Activated CD4-positive, alpha-beta T cell treated with anti-CD3 and anti-CD28 coated beads, Interleukin-2, amount 50 U/mL, for 48 hours (primary cell): ENCODE measurements around the gene PRAC2.

Source experiments
- DNase-seq, 2 experiments: peaks; one replicate each; pipeline ENCODE4 v3.0.0-alpha.2; 2020

Gene PRAC2

GRCh38 chr17:48720266-48721008 lies 2.5 kb upstream of the PRAC2 start:
- DNase-seq = no peak

GRCh38 chr17:48721009-48721402 lies 2.0 kb upstream of the PRAC2 start:
- no peak for DNase-seq

DNA sequence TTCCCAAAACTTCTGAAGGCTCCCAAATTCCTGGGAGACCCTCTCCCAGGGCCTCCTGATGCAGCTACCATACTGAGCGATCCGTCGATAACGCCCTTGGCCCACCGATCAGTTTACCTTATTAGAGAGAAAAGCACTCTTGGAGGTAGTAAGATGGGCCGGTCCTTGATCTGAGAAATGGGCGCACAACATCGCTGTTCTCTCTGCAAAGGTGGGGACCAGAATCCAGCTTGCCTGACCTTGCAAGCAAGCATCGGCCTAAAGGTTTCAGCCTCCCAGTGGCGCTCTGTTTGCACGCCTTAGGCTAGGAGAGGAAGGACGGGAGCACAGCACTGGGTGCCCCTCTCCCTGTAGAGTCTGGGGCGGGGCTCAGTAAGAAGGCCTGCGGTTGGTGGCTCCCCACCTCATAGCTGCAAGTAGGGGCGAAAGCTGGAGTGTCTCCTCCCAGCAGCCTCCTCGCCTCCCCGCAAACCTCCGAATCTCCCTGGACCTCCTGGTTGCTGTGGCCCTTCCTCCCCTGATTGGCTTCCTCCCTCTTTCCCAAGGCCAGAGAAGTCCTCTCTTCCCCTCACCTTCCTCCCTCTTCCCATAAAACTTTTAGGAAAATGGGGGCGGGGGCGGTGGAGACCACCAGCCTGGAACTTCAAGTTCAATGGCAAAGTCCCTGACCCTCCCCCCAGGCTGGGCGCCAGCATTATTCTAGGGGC lies 631 bp upstream of the PRAC2 start, which contains the start of gene PRAC1:
TSS of gene PRAC1 (minus strand) at position 318 of the 707 bp plus-strand sequence. CDS start at position 192, 126 bp downstream.
- DNase-seq = no peak

- no peak for DNase-seq
Observed at GRCh38 chr17:48723423-48724250, 652 bp downstream of the PRAC2 start.

GRCh38 chr17:48724251-48725003 lies 1.4 kb downstream of the PRAC2 start:
- DNase-seq = peak; percentile 87 to 90

- DNase-seq = no peak
Observed at GRCh38 chr17:48725004-48725287, 2.0 kb downstream of the PRAC2 start.

DNA sequence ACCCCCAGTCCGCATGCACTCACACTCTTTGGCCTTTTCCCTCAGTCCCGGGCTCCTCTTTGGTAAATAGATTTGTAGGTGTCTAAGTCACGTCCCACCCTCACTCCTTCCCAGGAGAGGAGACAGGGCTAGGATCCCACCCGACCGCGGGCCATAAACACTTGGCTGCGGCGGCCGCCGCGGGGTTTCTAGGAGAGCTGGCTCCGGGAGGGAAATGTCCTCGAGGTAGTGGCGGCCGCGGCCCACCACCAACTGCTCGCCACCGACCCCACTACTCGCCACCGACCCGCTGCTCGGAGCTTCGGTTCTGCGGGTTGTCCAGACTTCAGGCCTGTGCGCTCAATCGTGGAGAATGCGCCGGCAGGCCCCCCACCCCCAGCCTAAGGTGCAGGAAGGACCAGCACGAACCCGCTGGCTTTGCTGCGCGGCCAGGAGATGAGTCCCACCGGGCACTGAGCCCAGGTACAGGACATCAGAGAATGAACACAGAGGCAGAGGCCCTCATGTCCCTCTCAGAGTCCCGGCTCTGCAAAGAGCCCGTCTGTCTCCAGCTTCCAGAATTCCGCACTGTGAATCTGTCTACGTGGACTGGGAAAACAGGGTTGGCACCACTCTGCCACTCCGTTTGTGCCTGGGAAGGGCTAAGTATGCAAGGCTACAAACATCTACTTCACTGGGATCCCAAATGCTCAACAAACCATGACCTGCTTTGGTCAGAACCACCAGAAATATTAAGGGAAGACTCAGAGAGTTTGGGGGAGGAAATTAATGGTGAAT lies 2.5 kb downstream of the PRAC2 start:
- no peak for DNase-seq

- DNase-seq = no peak
Observed at GRCh38 chr17:48726114-48726915, 3.3 kb downstream of the PRAC2 start.

DNA sequence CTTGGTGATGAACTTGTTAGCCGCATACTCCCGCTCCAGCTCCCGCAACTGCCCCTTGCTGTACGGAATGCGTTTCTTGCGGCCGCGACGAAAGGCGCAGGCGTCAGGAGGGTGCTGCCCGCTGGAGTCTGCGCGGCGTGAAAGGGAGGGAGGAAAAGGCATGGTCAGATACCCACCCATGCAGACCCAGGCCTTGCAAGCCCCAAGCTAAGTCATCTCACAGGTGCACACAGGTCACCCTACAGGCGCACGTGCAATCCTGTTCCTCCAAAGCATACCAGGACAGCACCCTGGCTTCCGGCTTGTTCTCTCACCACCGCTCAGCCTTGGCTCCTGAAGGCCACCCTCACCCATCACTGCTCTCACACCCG lies 3.9 kb downstream of the PRAC2 start:
- DNase-seq = no peak

DNA sequence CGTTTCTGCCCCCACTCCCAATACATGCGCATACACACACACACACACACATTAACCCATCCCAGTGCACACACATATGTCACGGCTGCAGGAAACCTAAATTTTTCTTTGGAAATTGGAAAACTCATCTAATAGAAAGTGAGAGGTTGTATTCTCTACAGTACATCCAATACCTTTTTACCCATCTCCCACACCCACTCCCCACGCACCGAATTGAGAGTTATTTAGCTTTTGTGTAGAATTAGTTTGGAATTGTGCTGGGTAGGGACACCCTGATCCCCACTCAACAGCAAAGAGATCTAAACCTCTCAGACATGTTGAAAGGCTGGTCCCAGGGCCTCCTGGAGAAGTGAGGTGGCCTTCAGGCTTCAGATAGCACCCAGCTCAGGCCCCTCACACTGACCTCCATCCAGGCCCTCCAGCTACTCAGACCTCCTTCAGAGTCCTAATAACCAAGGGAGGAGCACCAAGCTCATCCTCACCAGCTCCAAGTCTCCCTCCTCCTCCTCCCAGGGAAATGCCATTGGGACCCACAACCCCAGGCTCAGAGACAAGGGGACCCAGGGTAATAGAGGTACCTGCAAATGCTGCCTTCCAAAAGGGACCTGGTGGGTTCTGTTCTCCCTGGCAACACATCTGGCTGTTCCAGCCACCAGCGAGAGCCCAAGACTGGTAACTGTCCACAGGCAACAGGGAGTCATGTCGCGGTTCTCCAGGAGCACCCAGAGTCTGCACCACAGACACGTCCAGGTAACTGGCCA lies 4.6 kb downstream of the PRAC2 start:
- no peak for DNase-seq

DNA sequence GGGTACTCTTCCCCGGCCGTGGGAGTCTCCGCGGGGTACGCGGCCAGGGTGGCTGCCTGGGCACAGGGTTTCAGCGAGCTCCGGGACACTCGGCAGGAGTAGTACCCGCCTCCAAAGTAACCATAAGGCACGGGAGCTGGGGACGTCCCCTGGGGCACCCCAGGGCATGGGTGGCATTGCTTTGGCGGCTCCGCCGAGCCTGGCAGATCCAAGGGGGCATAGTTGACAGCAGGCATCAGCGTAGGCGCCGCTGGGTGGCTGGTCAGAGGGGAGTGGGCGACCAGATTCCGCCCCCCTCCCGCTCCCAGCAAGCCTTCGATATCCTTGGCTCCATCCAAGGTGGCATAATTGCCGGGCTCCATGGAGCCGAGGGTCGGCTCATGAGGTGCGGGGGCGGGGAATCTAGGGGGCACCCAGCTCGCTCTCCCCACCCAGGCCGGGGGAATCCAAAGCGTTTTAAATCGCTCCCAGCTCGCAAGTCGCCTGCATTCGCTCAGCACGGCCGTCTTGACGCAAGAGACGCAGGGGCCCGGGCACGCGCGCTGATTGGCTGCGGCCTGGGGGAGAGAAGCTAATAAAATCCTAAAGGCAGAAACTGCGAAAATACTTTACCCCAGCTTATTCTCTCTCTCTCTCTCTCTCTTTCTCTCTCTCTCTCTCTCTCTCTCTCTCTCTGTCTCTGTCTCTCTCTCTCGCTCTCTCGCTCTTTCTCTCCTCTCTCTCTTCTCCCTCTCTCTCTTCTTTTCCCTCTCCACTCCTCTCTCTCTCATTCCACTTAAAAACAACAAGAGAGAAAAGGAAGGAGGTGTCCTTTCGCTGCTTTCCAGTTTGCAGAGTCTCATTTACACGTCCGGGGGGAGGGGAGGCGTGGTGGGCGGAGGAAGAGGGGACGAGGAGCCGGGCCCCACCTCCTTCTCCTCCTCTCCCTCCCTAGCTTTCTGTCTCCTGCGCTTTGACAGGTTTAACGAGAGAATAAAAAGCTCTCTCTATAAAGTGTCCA lies 5.5 kb downstream of the PRAC2 start, which contains the start of gene HOXB13:
TSS of gene HOXB13 (minus strand) at position 519 of the 1,000 bp plus-strand sequence. CDS start at position 362, 157 bp downstream.
- peak; percentile 51 to 53 for DNase-seq

DNA sequence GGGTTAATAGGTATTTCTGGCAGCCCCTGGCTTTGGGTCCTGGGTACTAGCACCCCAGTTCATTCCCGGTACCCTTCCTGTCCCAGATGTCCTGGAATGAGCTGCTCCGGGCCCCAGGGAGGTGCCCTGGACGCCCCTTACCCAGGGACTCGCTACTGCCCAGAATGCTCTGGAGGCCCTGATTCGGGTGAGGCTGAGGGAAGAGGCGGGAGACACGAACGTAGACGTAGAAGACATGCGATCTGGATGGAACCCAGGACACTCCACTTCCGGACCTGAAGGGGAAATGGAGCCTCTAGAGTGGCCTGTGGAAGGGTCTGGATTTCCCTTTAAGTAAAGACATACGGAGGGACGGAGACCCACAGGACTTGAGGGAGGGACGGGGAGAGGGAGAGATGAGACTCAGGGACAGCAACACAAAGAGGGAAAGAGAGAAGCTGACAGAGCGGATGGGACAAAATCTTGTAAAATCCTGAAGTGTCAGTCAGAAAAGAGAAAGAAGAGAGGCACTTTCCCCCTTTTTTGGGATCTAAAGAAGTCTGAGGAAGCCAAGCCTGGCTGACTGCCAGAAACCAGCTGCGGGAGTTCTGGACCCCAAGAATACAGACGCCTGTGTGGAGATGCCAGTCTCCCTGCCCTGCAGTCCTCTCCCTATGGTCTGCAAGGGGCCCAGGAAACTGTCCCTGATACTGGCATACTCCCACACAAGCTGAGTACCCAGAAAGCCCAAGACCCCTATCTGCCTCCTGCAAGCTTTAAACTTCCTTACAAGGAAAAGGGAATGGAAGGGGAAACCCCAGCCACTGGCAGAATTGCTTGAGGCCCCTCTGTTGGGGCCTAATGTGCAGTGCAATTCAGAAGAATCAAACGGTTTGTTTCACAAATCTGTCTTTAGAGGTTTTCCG lies 6.6 kb downstream of the PRAC2 start:
- no peak for DNase-seq

GRCh38 chr17:48730240-48730550 lies 7.2 kb downstream of the PRAC2 start:
- no peak for DNase-seq

DNA sequence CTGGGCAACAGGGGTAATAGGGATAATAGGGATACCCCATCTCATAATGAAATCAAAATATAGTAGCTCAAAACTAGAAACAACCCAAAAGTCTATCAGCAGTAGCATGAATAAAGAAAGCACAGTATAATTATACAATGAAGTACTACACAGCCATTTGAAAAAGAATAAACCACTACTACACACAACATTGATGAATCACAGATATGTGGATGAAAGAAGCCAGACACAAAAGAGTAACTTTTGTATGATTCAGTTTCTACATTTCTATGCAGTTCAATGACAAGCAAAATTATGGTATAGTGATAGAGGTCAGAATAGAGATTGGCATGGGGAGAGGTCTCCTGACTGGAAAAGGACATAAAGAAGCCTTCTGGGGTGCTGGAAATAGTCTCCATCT lies 8.4 kb downstream of the PRAC2 start:
- no peak for DNase-seq

- DNase-seq = no peak
Observed at GRCh38 chr17:48732688-48733629, 10.0 kb downstream of the PRAC2 start.

DNA sequence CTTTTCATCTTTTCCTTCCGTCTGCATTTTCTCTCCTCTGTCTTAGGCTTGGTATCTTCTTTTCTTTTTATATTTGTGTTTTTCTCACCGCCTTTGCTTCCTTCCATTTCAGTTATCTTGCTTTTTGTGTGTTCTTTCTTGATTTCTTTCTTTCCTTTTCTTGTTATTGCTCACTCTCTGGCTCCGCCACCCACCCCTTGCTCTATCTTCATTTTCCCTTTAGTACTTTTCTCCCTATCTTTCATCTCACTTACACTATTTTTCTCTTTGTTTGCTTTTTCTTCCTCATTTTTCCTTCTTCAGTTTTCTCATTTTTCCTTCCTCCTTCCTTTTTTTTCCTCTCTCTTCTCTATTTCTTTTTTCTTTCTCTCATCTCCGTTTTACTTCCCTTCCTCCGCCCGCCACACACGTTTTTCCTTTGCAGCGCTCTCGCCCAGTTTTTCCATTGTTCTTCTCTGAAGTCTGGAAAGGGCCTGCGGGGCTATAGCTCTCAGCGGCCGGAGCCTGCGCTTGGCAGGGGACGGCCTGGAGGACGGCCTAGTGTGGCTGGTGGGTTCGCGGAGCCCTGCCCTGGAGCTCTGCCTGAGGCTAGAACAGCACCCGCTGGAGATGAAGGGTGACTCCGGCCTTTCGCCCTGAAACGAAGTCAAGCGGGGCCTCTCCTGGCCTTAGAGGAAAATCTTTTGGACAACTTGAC lies 10.8 kb downstream of the PRAC2 start:
- no peak for DNase-seq
